GM19035 (cell line): ENCODE results near the gene LMF1.
"Not testable (repeated sequence)": the region's sequence is repeated elsewhere in the genome, so short reads cannot be mapped to it uniquely, and the experiment has no call there.

Source experiments
- ATAC-seq: cut with Tn5 transposase; IDR thresholded peaks from one replicate; pipeline ENCODE4 v1.9.1; 2021; ENCODE audit not compliant: unreplicated experiment

LMF1 gene

DNA sequence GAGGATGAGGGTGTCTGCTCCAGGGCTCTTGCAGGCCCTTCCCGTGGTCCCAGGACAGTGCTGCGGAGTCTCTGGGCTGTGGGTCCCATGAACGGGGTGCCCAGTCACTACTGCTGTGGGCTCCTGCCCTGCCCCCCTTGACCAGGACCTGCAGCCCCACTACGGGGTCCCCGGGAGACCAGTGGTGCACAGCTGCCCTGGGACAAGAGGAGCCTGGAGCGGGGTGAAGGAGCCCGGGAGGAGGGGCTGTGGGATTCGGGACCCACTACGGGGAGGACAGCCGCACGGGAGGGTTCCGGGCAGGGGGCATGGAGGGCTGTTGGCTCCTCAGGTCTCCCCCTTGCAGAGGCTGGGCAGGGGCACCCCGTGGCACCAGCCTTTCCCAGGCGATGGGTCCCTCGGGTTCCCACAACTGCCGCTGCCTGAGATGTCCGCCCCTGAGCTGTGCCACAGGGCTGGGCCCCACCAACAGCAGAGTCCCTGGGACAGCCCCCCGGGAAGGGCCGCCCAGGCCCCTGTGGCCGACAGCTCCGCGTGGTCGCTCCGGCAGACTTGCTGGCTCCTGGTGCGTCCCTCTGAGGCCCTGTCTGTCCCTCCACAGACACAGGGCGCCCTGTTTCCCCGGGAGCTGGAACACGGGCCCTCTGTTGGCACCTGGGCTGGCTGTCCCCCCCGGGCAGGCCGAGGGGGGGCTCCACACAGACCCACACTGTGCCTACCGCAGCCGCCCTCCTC, 118.2 kb downstream of the LMF1 start:
- ATAC-seq, result no peak

DNA sequence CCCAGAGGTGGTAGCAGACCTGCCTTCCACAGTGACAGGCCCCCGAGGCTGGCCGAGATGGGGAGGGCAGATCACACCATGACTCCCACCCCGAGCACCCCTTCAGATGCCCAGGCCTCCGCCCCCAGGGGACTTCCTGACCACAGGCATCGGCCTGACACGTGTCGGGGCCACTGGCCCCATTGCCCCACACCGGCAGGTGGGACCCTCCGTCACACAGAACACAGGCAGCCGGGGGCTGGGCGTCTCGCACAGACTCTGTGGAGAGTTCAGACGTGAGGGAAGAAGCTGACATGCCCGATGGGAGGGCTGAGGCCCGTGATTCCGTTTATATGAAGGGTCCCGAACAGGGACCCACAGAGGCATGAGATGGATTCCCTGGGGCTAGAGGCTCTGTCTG, 118.9 kb downstream of the LMF1 start:
- no peak for ATAC-seq

DNA sequence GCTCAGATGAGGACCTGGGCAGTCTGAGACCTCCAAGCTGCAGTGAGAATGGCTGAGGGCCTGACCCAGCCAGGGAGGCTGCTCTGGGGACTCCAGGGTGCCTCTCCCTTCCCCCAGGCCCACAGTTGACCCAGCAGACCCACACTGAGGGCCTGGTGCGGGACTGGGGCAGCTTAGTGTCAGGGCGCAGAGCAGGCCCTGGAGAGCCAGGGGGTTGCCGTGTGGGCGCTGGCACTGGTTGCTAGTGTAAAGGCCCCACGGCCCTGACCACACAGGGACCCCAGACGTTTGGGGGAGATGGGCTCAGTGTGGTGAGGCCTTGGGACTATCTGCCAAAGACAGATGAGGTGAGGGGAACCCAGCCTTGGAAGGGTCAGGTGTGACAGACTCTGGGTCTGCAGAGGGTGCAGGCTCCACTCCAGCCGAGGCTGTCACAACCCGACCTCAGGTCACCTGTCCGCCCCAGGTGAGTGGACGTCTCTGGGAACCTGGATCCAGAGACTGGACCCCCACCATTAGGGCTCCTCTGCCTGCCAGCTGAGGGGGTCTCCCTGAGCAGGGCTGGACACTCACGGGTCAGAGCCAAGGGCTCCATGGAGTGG, 119.5 kb downstream of the LMF1 start:
- ATAC-seq, result no peak

DNA sequence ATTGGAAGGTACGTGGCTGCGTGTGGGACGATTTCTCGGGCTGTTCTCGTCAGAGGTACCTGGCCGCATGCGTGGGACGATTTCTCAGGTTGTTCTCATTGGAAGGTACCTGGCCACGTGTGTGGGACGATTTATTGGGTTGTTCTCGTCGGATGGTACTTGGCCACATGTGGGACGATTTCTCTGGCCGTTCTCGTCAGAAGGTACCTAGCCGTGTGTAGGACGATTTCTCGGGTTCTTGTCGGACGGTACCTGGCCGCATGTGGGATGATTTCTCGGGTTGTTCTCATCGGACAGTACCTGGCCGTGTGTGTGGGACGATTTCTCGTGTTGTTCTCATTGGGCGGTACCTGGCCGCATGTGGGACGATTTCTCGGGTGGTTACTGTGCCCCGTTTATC, 120.1 kb downstream of the LMF1 start:
- ATAC-seq, result no peak

DNA sequence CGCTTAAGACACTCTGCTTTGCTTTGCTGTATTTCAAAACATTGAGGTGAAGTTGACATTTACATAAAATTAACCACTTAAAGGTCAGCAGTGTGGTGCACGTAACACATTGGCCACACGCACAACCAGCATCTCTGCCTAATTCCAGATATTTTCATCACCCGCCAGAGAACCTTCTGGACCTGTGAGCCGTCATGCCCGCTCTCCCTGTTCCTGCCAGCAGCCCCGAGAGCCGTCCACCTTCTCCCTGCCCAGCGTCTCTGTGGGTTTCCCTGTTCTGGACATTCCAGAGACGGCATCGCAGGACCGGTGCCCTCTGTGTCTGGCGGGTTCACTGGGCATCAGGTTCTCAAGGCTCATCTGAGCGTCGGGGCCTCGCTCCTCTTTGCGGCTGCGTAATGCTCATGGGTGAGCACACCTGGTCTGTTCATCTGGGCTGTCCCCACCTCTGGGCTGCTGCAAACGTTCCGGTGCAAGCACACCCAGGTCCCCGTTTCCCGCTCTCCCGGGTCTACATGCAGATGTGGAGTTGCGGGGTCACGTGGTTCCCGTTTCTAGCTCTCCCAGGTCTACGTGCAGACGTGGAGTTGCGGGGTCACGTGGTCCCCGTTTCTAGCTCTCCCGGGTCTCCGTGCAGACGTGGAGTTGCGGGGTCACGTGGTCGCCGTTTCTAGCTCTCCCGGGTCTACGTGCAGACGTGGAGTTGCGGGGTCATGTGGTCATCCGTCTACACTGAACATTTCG, 122.1 kb downstream of the LMF1 start:
- ATAC-seq, result no peak

DNA sequence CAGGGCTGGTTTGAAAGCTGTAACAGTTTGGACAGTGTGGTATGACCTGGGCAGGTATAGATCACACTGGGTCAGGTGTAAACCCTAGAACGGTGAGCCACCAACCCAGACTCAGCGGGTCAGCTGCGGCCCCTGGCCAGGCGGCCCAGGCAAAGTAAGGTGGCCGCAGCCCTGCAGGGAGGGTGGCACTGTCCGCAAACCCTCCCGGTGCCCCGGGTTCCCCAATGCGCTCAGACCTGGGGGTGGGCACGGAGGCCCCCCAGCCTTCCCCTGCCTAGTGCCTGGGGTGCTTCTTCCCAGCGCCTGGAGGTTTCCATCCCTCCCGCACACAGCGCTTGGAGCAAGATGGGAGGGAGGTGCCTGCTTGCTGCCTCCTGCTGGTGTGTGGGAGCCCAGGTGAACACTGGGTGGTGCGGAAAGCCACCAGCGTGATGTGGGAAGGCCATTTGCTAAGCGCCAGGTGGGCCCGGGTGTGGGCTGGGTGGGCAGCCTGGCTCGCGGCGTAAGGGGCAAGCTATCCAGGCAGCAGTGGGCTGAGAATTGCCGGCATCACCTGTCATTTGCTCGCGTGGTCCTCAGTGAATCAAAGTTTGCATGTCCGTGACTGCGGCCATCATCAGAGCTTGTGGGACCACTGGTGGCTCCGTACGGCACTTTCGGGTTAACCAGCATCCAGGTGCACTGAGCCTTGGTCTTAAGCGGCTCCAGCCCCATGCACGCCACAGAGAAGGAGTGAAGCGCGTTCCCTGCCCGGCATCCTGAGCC, 122.9 kb downstream of the LMF1 start:
- ATAC-seq, result no peak

DNA sequence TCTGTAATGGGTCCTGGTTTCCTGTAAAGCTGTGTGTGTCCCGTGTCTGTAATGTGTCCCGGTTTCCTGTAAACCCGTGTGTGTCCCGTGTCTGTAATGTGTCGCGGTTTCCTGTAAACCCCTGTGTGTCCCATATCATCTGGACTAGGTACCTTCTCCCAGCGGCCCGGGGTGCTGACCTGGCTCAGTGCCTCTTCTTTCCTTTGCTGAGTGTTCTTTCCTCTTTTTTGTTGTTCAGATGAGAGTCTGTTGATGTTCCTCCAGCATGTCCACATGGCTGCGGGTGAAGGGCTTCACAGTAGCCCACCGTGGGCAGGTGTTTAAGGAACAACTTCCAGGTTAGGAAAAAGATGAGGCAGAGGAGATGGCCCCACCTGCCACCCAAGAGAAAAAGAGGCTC, 123.6 kb downstream of the LMF1 start:
- no peak for ATAC-seq

DNA sequence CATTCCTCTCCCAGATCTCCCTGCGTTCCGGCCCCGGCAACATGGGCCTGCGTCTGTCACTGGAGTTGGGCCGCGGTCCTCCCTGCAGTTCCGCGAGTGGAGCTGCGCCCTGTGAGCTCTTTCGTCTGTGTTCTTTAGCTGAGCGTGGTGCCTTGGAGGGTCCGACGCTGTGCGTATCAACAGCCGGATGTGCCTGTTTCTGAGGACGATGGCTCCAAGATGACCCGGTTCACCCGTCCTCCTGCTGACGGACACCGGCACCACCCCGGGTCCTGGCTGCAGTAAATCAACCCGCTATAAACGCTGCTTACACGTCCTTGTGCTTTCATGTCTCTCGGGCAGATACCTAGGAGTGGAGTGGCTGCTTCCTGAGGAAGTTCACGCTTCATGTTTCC, 125.4 kb downstream of the LMF1 start:
- no peak for ATAC-seq

DNA sequence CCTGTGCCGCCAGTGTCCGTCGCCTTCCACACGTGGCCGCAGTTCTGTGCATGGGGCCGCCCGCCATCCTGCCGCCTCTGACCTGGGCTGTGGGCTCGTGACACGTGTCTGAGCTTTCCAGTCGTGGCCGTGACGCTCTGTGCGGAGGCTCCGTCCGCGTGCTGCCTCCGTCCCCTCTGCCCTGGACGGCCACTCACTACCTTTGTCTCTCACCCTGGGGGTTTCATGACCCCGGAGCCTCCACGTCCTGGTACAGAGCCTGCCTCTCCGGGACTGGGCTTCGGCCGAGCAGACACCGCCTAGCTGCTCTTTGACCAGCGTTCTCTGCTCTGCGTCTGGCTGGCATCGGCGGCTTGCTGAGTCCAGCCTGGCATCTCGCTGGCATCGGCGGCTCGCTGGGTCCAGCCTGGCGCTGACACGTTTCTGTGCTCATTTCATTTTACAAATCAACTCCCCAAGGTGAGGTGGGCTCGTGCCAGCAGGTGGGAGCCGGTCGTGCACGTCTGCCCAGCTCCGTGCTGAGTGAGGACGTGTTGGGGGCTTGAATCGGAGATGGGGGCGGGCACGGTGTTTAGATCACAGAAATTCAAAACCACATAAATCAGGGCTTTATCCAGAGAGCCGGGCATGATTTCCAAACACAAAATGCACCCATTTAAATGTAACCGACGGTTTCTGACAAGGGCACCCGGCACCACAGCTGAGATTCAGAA, 126.0 kb downstream of the LMF1 start:
- ATAC-seq, result no peak

DNA sequence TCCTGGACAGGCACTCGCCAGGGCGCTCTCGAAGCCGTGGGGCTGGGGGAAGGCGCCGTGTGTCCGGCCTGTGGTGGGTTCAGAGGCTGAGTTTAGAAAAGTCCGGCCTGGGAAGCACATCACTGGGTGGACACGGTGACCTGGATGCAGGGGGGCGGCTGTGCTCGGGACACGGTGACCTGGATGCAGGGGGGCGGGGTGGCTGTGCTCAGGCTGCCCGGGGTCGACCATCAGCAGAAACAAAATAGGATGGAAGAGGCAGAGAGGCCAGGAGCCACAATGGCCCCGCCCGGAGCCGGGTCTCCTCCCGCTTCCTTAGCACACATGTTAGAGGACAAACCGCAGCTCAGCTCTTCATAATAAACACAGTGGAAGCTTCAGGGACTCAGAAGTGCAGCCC, 127.0 kb downstream of the LMF1 start:
- no peak for ATAC-seq

DNA sequence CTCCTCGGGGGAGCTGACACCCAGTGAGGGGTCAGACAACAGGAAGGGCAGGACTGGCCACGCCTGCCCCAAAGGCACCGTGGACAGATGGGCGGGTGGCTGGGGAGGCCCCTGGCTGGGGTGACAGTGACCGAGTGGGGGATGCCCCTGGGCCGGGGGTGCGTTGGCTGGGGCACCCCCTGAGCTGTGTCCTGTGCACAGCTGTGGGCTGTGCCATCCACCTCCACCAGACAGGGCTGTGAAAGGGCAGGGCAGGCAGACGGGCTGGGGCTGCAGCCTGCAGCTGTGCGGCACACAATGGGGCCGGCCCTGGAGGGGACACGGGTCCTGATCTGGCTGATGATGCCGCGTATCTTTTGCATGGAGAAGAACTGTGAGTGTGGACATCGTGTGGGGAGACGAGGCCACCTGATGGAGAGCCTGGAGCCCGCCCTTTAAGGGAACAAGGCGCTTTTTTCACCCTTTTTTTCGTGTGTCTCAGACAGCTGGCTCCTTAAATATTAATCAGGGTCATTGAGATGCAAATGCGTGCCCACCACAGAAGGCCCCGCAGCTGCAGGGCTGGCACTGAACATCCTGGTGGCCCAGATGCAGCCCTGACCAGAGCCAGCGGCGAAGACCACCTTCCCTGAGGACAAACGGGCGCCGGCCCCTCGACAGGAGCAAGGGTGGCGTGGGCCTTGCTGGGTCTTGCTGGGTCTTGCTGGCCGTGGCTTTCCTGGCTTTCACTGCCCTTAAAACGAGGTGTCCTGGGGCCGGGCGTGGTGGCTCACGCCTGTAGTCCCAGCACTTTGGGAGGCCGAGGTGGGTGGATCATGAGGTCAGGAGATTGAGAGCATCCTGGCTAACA, 127.8 kb downstream of the LMF1 start:
- no peak for ATAC-seq

DNA sequence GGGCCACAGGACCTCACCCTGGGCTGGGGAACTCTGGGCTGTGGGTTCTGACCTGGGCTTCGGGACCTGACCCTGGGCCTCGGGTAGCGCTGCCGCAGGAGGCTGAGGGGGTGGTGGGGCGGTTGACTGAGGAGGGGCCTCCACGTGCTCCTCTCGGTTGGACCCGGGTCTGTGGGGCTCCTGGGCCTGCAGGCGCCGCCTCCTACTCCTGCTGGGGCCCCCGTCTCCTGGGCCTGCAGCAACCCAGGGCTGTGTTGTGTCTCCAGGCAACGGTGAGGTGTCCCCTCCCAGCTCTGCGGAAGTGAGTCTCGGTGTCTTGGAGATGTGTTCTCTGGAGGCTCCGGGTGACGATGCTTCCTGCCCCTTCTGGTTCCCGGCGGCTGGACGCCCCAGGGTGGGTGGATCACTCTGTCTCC, 128.7 kb downstream of the LMF1 start:
- ATAC-seq, result no peak

DNA sequence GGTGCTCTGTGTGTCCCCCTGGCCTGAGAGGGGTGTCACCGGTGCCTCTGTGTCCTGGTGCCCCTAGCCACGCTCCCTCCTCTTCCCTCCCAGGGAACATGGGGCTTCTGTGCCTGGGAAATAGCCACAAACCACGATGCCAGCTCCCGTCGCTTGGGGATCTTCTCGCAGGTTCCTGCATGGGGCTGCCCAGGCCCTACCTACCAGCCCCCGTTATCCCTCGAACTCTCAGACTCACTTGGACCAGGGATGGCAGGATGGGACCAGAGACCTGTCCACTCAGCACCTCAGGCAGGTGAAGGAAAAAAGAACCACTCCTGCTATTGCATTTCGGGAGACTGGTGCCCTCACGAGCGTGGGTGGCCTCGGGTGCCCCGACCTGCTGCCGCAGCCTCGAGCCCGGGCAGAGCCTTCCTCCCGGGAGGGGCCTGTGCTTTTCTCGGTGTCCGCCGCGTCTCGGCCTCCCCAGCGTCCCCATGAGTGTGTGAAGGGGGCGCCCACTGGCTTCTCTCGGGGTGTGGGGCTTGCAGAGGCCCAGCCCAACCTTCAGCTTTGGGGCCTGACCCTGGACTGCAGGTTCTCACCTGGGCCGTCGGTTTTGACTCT, 129.2 kb downstream of the LMF1 start:
- ATAC-seq, result no peak

DNA sequence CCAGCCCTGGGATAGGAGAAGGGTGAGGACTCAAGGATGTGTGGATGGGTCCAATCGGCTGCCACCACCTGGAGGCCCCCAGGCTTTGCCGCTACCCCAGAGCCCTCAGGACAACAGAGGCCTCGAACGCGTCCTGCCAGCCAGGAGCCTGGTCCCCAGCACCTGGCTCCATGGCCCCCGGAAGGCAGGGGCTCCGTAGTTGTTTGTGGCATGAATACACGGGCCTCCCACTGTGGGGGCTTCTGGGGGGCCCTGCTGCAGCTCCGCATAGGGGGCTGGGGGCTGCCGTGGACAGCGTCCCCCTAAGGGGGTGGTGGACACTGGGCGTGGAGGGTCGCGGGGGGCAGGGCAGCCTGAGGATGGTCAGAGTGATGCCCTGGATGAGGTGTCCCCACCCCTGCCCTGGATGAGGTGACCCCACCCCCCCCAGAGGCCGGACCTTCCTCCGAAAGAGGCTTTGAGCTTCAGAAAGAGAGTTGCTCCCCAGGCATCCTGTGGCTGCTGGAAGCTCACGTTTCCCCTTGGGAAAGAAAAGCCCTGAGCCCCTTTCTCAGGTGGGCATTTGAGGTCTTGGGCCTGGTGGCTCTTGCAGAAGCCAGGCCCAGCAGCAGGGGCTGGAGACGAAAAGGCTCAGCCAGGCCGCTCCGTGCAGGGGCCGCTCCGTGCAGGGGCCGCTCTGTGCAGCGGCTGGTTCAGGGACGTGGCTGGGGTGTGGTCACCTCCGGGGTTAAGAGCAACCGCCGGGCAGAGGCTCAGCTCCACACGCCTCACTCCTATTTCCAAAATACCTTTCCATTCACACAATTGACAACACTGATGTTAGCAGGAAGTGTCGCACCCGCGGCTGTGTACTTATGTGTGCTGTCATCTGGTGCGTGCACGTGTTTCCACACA, 130.0 kb downstream of the LMF1 start:
- ATAC-seq, result no peak

DNA sequence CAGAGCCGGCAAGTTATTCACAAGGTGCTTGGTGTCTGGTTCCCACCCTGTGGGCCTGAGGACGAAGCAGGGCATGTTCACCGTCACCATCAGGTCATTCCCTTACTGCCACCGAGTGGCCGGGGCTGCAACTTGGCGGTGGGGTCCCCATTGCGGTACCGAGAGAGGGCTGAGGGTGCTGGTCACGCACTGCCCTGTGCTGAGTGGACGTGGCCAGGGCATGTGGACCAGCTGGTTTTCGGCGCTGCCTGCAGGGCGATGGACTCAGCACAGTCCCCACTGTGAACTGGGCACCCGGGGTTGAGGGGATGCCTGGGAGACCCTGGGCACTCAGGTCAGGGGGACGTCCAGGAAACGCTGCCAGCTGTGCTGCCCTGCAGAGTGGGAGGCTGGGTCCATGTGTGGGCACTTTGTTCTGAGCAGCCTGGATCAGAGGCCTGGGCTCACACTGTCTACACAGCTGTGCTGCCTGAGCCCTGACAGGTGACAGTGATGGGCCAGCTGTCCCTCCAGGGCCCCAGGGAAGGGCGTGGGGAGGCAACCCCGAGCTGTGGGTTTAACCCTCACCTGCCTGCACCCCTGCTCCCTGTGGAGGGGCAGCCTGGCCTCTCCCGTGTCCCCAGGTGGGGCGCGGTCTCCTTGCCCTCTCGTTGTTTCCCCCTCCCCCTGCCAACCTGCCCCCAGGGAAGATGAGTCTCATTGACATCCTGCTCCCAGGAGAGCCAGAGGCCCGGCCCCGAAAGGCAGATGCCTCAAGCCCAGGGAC, 131.0 kb downstream of the LMF1 start:
- no peak for ATAC-seq

DNA sequence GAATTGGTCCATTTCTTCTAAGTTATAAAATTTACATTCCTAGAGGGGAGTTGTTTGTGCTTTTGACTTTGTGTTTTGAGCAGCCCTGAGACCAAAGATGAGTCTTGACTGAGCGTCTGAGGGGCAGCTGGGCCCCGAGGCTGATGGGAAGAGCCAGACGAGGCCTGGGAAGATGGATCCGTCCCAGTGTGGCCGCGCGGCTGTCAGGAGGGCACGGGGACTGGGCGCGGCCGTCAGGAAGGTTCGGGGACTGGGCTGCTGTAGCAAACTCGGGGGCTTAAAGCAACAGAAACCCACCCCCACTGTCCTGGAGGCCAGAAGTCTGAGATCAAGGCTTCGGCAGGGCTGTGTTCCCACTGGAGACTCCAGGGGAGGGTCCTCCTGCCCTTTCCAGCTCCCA, 132.0 kb downstream of the LMF1 start:
- no peak for ATAC-seq

DNA sequence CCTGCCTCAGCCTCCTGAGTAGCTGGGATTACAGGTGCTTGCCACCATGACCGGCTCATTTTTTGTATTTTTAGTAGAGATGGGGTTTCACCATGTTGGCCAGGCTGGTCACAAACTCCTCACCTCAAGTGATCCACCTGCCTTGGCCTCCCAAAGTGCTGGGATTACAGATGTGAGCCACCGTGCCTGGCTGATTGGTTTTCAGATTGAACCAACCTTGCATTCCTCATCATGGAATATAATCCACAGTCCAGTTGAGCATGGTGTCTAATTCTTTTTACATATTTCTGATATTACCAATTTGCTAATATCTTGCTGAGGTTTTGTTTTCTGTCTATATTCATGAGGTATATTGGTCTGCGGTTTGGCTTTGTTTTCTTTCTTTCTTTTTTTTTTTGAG, 134.0 kb downstream of the LMF1 start:
- ATAC-seq, result not testable (repeated sequence)

DNA sequence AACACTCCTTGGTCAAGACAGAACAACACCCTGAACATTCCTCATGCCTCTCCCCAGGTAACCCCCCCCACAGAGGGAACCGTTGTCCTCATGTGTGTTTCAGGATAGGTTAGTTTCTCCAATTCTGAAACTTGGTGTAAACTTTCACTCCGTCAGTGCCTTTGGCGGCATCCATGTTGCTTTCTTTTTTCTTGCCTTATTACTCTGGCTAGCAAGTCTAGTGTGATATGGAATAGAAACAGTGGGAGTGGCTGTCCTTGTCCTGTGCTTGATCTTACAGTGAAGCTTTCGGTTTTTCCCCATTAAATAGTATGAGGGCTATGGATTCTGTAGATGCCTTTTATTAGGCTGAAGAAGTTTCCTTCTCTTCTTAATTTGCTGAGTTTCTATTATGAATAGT, 134.6 kb downstream of the LMF1 start:
- no peak for ATAC-seq
